Calu3 (cell line): ENCODE measurements around the gene MDH1B. TPM values are rescaled to one million over a fixed set of nuclear protein-coding genes. Genes with fewer than 3 reads are reported as not detected.

Experiments
- BruUV-seq: library from RNA; stranded (reverse); fragments of 400-500 nt; replicated peaks from 2 replicates; lab custom pipeline; 2021; lab: Mats Ljungman, UMichigan
- CTCF ChIA-PET: fragments of 300-600 bp; sonication (Branson Sonifier 250); formaldehyde crosslinking; loops from one replicate; lab custom pipeline; 2022; ENCODE audit warnings: antibody characterized with exemption; lab: Charles Lee
- DNase-seq: peaks from one replicate; pipeline ENCODE4 v3.0.0; 2022
- H3K27ac Mint-ChIP-seq: one replicate; pipeline ENCODE4 v1.8.0; 2022; ENCODE audit warnings: mixed read lengths; ENCODE audit not compliant: unreplicated experiment
- H3K27me3 Mint-ChIP-seq: one replicate; pipeline ENCODE4 v1.8.0; 2022; ENCODE audit warnings: mixed read lengths; ENCODE audit not compliant: unreplicated experiment
- H3K36me3 Mint-ChIP-seq: one replicate; pipeline ENCODE4 v1.8.0; 2022; ENCODE audit warnings: mild to moderate bottlenecking, moderate library complexity, mixed read lengths; ENCODE audit not compliant: insufficient read depth, unreplicated experiment
- H3K4me1 Mint-ChIP-seq: one replicate; pipeline ENCODE4 v1.8.0; 2022; ENCODE audit warnings: mild to moderate bottlenecking, low read depth, mixed read lengths; ENCODE audit not compliant: unreplicated experiment
- H3K4me3 Mint-ChIP-seq: one replicate; pipeline ENCODE4 v1.8.0; 2022; ENCODE audit warnings: mild to moderate bottlenecking, low read depth, moderate library complexity, mixed read lengths; ENCODE audit not compliant: unreplicated experiment
- H3K9me3 Mint-ChIP-seq: one replicate; pipeline ENCODE4 v1.8.0; 2022; ENCODE audit warnings: low read depth, mixed read lengths; ENCODE audit not compliant: unreplicated experiment
- CTCF ChIP-seq: fragments of 200-600 bp; IDR thresholded peaks from one replicate; pipeline ENCODE4 v1.8.0; 2022; ENCODE audit warnings: antibody characterized with exemption; ENCODE audit not compliant: unreplicated experiment
- intact Hi-C: fragments of 100-400 bp; cut with micrococcal nuclease; formaldehyde crosslinking; loops from one replicate; pipeline ENCODE4 v1.10.0; 2022; ENCODE audit not compliant: unreplicated experiment
- total RNA-seq: library from RNA; stranded (reverse); gene quantifications from 2 replicates; pipeline ENCODE4 v1.2.3, GENCODE V29; 2022

Gene MDH1B
- total RNA-seq, 1 experiment from 2014 or later = 0.94 TPM

- intact Hi-C loops = loop anchor here (1.0 to 10.0 kb wide), 4 partner anchors 182 to 934 kb away; partner anchors contain the start of gene KLF7
- no peak overlapping the region for H3K27ac Mint-ChIP-seq
- DNase-seq = peak; percentile 64
- CTCF ChIA-PET = interaction anchor here (0.5 to 1.2 kb wide), 4 partner anchors 182 to 729 kb away, joined by 3 to 5 read pairs (median 4); partner anchors contain the start of gene CREB1
- no peaks in the 10 kb centered on the region for H3K4me1 Mint-ChIP-seq
- no peaks in the 10 kb centered on the region for H3K27me3 Mint-ChIP-seq
- H3K4me3 Mint-ChIP-seq = no peak overlapping the region
- H3K9me3 Mint-ChIP-seq = no peaks in the 10 kb centered on the region
- BruUV-seq = no TSS peak
- TF ChIP-seq CTCF = peak; percentile 62
- peaks cover 7% of the 10 kb centered on the region for H3K36me3 Mint-ChIP-seq
Observed at GRCh38 chr2:206800506-206801417, 35.6 kb upstream of the MDH1B start.

GRCh38 chr2:206799083-206799482 is 34.0 kb upstream of the MDH1B start:
- BruUV-seq = no TSS peak

GRCh38 chr2:206798000-206798399 is 32.9 kb upstream of the MDH1B start:
- peaks cover 13% of the 10 kb centered on the region for H3K36me3 Mint-ChIP-seq
- H3K27ac Mint-ChIP-seq = no peak overlapping the region
- no peak for TF ChIP-seq CTCF
- H3K4me1 Mint-ChIP-seq = no peaks in the 10 kb centered on the region
- no TSS peak for BruUV-seq
- H3K9me3 Mint-ChIP-seq = no peaks in the 10 kb centered on the region
- H3K27me3 Mint-ChIP-seq = no peaks in the 10 kb centered on the region
- CTCF ChIA-PET = no interaction called here
- intact Hi-C loops = no loop called here
- no peak overlapping the region for H3K4me3 Mint-ChIP-seq
- DNase-seq = no peak

More at GRCh38 chr2:206799083-206799482, 34.0 kb upstream of the MDH1B start:
- intact Hi-C loops = no loop called here
- DNase-seq = no peak
- Mint-ChIP-seq H3K4me1 (no peaks in the 10 kb centered on the region), H3K27me3 (no peaks in the 10 kb centered on the region), H3K4me3 (no peak overlapping the region), H3K27ac (no peak overlapping the region), H3K9me3 (no peaks in the 10 kb centered on the region), H3K36me3 (peaks cover 13% of the 10 kb centered on the region)
- CTCF ChIA-PET = interaction anchor here (1.3 kb wide), 1 partner anchor 30 kb away, joined by 3 read pairs; no protein-coding TSS in a partner anchor
- no peak for TF ChIP-seq CTCF

- Mint-ChIP-seq H3K36me3 (peaks cover 15% of the 10 kb centered on the region), H3K4me1 (no peaks in the 10 kb centered on the region), H3K9me3 (no peaks in the 10 kb centered on the region), H3K27me3 (no peaks in the 10 kb centered on the region), H3K4me3 (no peak overlapping the region), H3K27ac (no peak overlapping the region)
- no TSS peak for BruUV-seq
- no peak for TF ChIP-seq CTCF
- DNase-seq = no peak
- CTCF ChIA-PET = no interaction called here
- intact Hi-C loops = no loop called here
Observed at GRCh38 chr2:206797376-206797775, 32.2 kb upstream of the MDH1B start.
